DMS79 (cell line): ENCODE results near the gene SLC5A1.
"Not testable (repeated sequence)": the region's sequence is repeated elsewhere in the genome, so short reads cannot be mapped to it uniquely, and the experiment has no call there.

Experiments used
- DNase-seq: peaks from one replicate; lab custom pipeline; 2025; lab: John Stamatoyannopoulos, UW

The SLC5A1 gene

GRCh38 chr22:32088084-32088483, 45.0 kb downstream of the SLC5A1 start:
- no peak for DNase-seq

GRCh38 chr22:32097018-32097417, 54.0 kb downstream of the SLC5A1 start:
- no peak for DNase-seq

- no peak for DNase-seq
These were observed 54.9 kb downstream of the SLC5A1 start for GRCh38 chr22:32097881-32098499.

- DNase-seq, result no peak
These were observed 57.6 kb downstream of the SLC5A1 start for GRCh38 chr22:32100711-32101110.

- no peak for DNase-seq
These were observed 60.7 kb downstream of the SLC5A1 start for GRCh38 chr22:32103658-32104315.

GRCh38 chr22:32106930-32107329, 63.9 kb downstream of the SLC5A1 start:
- DNase-seq, result no peak

GRCh38 chr22:32112380-32112779, 69.3 kb downstream of the SLC5A1 start:
- no peak for DNase-seq

- no peak for DNase-seq
These were observed 76.6 kb downstream of the SLC5A1 start for GRCh38 chr22:32119568-32120235.

GRCh38 chr22:32120603-32121002, 77.5 kb downstream of the SLC5A1 start:
- no peak for DNase-seq

GRCh38 chr22:32122899-32123298, 79.8 kb downstream of the SLC5A1 start:
- DNase-seq, result no peak

- no peak for DNase-seq
These were observed 80.6 kb downstream of the SLC5A1 start for GRCh38 chr22:32123657-32124056.

- DNase-seq, result no peak
These were observed 84.8 kb downstream of the SLC5A1 start for GRCh38 chr22:32127904-32128303.

- no peak for DNase-seq
These were observed 87.4 kb downstream of the SLC5A1 start for GRCh38 chr22:32130464-32130863.

- DNase-seq, result no peak
These were observed 89.1 kb downstream of the SLC5A1 start for GRCh38 chr22:32132126-32132525.

- no peak for DNase-seq
These were observed 89.7 kb downstream of the SLC5A1 start for GRCh38 chr22:32132783-32133182.

GRCh38 chr22:32134796-32135195, 91.7 kb downstream of the SLC5A1 start:
- not testable (repeated sequence) for DNase-seq

- not testable (repeated sequence) for DNase-seq
These were observed 92.9 kb downstream of the SLC5A1 start for GRCh38 chr22:32135958-32136357.

- not testable (repeated sequence) for DNase-seq
These were observed 93.8 kb downstream of the SLC5A1 start for GRCh38 chr22:32136881-32137280.

GRCh38 chr22:32137731-32138324, 94.8 kb downstream of the SLC5A1 start:
- DNase-seq, result not testable (repeated sequence)

GRCh38 chr22:32138576-32138975, 95.5 kb downstream of the SLC5A1 start:
- not testable (repeated sequence) for DNase-seq

GRCh38 chr22:32140688-32141087, 97.6 kb downstream of the SLC5A1 start:
- not testable (repeated sequence) for DNase-seq

GRCh38 chr22:32142600-32142999, 99.5 kb downstream of the SLC5A1 start:
- DNase-seq, result no peak
